SK-N-SH treated with all-trans-retinoic acid at 6 μM for 48 hours (cell line): ENCODE results near the gene CETP.

ENCODE experiments used
- GLIS3 ChIP-seq: fragments of 250-450 bp; sonication (Bioruptor Pico); IDR thresholded peaks from 2 replicates; pipeline ENCODE4 v1.5.0; 2020; ENCODE audit warnings: mild to moderate bottlenecking, moderate library complexity
- TOX ChIP-seq: fragments of 250-450 bp; sonication (Bioruptor Pico); IDR thresholded peaks from 2 replicates; pipeline ENCODE4 v1.8.0; 2021; ENCODE audit warnings: mild to moderate bottlenecking, moderate library complexity, borderline replicate concordance
- ZC3H10 ChIP-seq: fragments of 250-450 bp; sonication (Bioruptor Pico); IDR thresholded peaks from 2 replicates; pipeline ENCODE4 v1.5.1; 2021; ENCODE audit warnings: mild to moderate bottlenecking, moderate library complexity
- ZFP30 ChIP-seq: fragments of 450-650 bp; formaldehyde crosslinking; IDR thresholded peaks from 2 replicates; pipeline ENCODE4 v1.5.0; 2022; ENCODE audit warnings: mild to moderate bottlenecking, moderate library complexity
- ZNF565 ChIP-seq: fragments of 450-650 bp; formaldehyde crosslinking; conservative IDR thresholded peaks from 2 replicates; pipeline ENCODE4 v1.5.0; 2020; ENCODE audit warnings: low read depth, mild to moderate bottlenecking, moderate library complexity
- TF ChIP-seq, protein P1 (sequence below): fragments of 250-450 bp; sonication (Bioruptor Pico); IDR thresholded peaks from 2 replicates; pipeline ENCODE4 v1.8.0; 2020; ENCODE audit warnings: mild to moderate bottlenecking, moderate library complexity, borderline replicate concordance
- TF ChIP-seq, protein P2 (sequence below): fragments of 250-450 bp; sonication (Bioruptor Pico); IDR thresholded peaks from 2 replicates; pipeline ENCODE4 v1.8.0; 2021; ENCODE audit warnings: low read depth, mild to moderate bottlenecking, moderate library complexity, borderline replicate concordance

DNA sequence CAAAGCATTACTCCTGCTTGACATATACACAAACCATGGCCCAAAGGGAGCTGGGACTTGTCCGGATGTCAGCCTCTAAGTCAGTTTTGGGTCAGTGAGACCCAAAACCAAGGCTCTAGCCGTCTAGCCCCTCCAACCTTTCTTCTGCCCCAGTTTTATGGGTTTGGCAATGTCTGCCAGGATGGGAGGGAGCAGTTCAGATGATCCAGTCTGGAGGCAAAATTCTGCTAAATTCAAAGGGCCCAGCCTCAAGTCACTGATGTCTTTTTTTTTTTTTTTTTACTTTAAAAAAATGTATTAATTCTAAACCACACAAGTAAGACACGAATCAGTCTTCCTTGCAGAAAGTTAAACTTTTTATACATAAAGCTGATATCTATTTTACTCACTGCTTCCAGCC is 36.2 kb downstream of the CETP start:
- TF ChIP-seq GLIS3: no peak
- TF ChIP-seq ZC3H10 (CRISPR knock-in tag): no peak
- TF ChIP-seq, protein P1, sequence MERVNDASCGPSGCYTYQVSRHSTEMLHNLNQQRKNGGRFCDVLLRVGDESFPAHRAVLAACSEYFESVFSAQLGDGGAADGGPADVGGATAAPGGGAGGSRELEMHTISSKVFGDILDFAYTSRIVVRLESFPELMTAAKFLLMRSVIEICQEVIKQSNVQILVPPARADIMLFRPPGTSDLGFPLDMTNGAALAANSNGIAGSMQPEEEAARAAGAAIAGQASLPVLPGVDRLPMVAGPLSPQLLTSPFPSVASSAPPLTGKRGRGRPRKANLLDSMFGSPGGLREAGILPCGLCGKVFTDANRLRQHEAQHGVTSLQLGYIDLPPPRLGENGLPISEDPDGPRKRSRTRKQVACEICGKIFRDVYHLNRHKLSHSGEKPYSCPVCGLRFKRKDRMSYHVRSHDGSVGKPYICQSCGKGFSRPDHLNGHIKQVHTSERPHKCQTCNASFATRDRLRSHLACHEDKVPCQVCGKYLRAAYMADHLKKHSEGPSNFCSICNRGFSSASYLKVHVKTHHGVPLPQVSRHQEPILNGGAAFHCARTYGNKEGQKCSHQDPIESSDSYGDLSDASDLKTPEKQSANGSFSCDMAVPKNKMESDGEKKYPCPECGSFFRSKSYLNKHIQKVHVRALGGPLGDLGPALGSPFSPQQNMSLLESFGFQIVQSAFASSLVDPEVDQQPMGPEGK: no peak
- no peak for TF ChIP-seq TOX (CRISPR knock-in tag)
- no peak for TF ChIP-seq ZFP30 (CRISPR knock-in tag)
- TF ChIP-seq, protein P2, sequence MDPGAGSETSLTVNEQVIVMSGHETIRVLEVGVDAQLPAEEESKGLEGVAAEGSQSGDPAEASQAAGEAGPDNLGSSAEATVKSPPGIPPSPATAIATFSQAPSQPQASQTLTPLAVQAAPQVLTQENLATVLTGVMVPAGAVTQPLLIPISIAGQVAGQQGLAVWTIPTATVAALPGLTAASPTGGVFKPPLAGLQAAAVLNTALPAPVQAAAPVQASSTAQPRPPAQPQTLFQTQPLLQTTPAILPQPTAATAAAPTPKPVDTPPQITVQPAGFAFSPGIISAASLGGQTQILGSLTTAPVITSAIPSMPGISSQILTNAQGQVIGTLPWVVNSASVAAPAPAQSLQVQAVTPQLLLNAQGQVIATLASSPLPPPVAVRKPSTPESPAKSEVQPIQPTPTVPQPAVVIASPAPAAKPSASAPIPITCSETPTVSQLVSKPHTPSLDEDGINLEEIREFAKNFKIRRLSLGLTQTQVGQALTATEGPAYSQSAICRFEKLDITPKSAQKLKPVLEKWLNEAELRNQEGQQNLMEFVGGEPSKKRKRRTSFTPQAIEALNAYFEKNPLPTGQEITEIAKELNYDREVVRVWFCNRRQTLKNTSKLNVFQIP (CRISPR knock-in tag): no peak
- no peak for TF ChIP-seq ZNF565 (CRISPR knock-in tag)
